Mucosa of descending colon (tissue), 3 donors: ENCODE data around the gene PLSCR4. TPM values are rescaled to one million over a fixed set of nuclear protein-coding genes. Genes with fewer than 3 reads are reported as not detected.
"Not testable (repeated sequence)": the region's sequence is repeated elsewhere in the genome, so short reads cannot be mapped to it uniquely, and the experiment has no call there.

Experiments
- ATAC-seq: fragments of 200-7000 bp; cut with Tn5 transposase; one replicate; pipeline ENCODE4 v1.9.1; 2020; ENCODE audit warnings: mild to moderate bottlenecking, moderate library complexity
- DNase-seq, 3 donors: peaks; one replicate each; pipeline ENCODE4 v3.0.0-alpha.2; 2020
- H3K36me3 ChIP-seq: fragments of 200-600 bp; one replicate; pipeline ENCODE4 v1.8.0; 2021; ENCODE audit warnings: low read depth, mild to moderate bottlenecking
- H3K4me1 ChIP-seq: fragments of 200-600 bp; one replicate; pipeline ENCODE4 v1.8.0; 2021; ENCODE audit warnings: low read depth, mild to moderate bottlenecking
- H3K4me3 ChIP-seq: fragments of 200-600 bp; one replicate; pipeline ENCODE4 v1.8.0; 2021; ENCODE audit warnings: mild to moderate bottlenecking
- H3K9me3 ChIP-seq: fragments of 200-600 bp; one replicate; pipeline ENCODE4 v1.8.0; 2021; ENCODE audit warnings: mild to moderate bottlenecking
- intact Hi-C, 2 donors: fragments of 100-400 bp; cut with DNase I in 1 of 2; cut with micrococcal nuclease in 1 of 2; formaldehyde crosslinking; loops; one replicate each; pipeline versions ENCODE4 v1.11.0 to v1.11.1; 2022; cut with DNase I, micrococcal nuclease
- total RNA-seq, 3 donors: library from RNA; stranded (reverse); fragmentation: NEBNext Ultra II Directional in 2 of 3; extraction: Animal tissue kit (Norgen Biotek cat#: 25700) in 2 of 3; gene quantifications; one replicate each; pipeline versions ENCODE4 v1.2.1 to v1.2.4, GENCODE V29; 2021 to 2023
- TF ChIP-seq, protein P1 (sequence below): fragments of 200-600 bp; IDR thresholded peaks from one replicate; pipeline ENCODE4 v1.8.0; 2022; ENCODE audit warnings: antibody characterized with exemption, mild to moderate bottlenecking
- donor health status: DM: no; HTN: no; CAD: no; lungs with moderate emphysema.
- donor health status: DM: no; HTN: no; CAD: no.
- donor health status: DM: no; HTN: yes; CAD: no.

PLSCR4 gene
- total RNA-seq, 3 donors from 2014 or later, result 45.3 to 72.7 (median 64.0) TPM

DNA sequence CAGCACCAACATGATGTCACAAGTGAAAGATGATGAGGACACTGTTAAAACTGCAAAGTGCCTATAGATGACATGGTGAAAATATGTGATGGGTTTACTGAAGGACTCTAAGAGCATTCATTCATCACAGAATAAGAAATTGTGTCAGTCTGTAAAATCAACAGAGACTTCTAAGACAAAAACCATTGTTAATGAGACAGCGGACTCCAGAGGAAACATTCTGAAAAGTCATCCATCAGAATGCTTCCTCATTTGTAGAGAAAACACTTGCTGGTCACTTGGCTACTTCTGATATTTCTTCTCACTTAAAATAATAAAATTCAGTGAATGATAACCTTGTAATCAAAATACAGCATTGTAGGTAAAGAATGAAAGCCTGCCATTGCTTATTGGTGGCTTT lies 7.3 kb downstream of the PLSCR4 start:
- intact Hi-C loops, result no loop called here
- DNase-seq (no peak), ATAC-seq (no peak)
- TF ChIP-seq, protein P1, sequence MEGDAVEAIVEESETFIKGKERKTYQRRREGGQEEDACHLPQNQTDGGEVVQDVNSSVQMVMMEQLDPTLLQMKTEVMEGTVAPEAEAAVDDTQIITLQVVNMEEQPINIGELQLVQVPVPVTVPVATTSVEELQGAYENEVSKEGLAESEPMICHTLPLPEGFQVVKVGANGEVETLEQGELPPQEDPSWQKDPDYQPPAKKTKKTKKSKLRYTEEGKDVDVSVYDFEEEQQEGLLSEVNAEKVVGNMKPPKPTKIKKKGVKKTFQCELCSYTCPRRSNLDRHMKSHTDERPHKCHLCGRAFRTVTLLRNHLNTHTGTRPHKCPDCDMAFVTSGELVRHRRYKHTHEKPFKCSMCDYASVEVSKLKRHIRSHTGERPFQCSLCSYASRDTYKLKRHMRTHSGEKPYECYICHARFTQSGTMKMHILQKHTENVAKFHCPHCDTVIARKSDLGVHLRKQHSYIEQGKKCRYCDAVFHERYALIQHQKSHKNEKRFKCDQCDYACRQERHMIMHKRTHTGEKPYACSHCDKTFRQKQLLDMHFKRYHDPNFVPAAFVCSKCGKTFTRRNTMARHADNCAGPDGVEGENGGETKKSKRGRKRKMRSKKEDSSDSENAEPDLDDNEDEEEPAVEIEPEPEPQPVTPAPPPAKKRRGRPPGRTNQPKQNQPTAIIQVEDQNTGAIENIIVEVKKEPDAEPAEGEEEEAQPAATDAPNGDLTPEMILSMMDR, result no peak
- Histone ChIP-seq H3K4me3 (no peak overlapping the region), H3K9me3 (no peaks in the 10 kb centered on the region), H3K36me3 (no peaks in the 10 kb centered on the region), H3K4me1 (no peaks in the 10 kb centered on the region)

DNA sequence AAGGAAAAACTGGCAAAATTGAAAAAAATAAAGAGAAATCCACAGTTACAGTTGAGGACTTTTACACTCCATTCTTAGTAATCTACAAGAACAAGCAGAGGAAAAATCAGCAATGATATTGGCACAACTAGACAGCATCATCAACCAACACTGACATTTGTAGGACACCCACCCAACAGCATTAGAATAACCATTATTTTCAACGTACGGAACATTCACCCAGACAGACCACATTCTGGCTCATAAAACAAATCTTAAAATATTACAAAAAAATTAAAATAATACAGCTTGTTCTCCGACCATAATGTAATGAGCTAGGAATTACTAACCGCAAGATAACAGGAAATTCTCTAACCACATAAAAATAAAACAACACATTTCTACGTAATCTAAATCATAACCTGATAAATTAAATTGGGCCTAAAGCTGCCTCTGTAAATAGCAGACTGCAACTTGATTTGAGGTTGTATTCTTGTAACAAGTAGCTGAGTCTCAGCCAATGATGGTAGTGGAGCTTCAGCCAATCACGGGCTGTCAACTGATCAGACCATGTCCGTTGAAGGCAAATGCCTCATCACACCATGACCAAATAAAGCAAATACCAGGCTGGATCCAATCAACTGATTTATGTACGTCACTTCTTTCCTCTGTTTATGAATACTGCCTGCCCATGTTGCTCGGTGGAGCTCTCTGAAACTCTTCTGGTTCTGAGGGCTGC lies 9.2 kb downstream of the PLSCR4 start:
- DNase-seq (no peak), ATAC-seq (no peak)
- Histone ChIP-seq H3K36me3 (no peaks in the 10 kb centered on the region), H3K4me1 (no peaks in the 10 kb centered on the region), H3K9me3 (peaks cover 8% of the 10 kb centered on the region), H3K4me3 (no peak overlapping the region)
- intact Hi-C loops, result no loop called here
- TF ChIP-seq, protein P1, result no peak

DNA sequence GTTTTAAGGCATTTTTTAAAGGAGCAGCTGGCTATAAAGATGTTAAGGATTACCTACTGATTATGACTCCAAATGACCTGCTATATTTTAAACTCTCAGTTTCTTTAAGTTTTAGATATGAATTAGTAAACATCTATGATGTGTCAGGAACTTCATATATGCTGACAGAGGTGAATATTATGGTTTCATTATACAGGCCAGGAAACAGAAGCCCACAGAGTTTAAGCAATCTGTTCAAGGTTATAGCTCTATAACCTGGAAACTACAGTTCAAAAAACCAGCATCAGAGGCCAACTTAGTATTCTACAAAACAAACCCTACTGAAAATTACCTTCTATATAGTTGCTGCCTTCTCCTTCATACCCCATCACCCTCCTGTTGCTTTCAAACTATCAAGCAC lies 17.4 kb downstream of the PLSCR4 start:
- no peak overlapping the region for H3K4me3 ChIP-seq
- peaks cover 5% of the 10 kb centered on the region for H3K4me1 ChIP-seq
- H3K36me3 ChIP-seq, result no peaks in the 10 kb centered on the region
- intact Hi-C loops, result no loop called here
- no peak for ATAC-seq
- H3K9me3 ChIP-seq, result peaks cover 26% of the 10 kb centered on the region
- DNase-seq, result no peak
- TF ChIP-seq, protein P1, result no peak

DNA sequence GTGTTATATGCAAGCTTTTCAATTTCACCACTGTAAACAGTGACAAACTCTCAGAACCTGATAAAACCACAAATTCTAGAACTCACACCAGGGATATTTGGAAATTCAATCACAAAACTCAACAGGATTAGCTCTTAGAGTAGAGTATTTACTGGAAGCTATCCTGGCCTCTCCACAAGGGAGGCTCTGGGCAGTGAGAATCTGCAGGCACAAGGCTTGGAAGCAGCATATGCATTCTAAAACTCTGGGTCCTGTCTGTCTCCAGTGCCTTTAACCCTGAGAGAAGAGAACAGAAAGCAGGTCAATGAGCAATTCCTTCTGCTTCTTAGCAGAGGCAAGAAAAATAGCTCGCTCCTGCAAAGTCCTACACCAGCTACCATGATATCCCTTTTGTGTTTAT lies 23.4 kb downstream of the PLSCR4 start:
- Histone ChIP-seq H3K9me3 (no peaks in the 10 kb centered on the region), H3K4me1 (peaks cover 12% of the 10 kb centered on the region), H3K4me3 (no peak overlapping the region), H3K36me3 (no peaks in the 10 kb centered on the region)
- DNase-seq (no peak), ATAC-seq (no peak)
- TF ChIP-seq, protein P1, result no peak
- intact Hi-C loops, result no loop called here

DNA sequence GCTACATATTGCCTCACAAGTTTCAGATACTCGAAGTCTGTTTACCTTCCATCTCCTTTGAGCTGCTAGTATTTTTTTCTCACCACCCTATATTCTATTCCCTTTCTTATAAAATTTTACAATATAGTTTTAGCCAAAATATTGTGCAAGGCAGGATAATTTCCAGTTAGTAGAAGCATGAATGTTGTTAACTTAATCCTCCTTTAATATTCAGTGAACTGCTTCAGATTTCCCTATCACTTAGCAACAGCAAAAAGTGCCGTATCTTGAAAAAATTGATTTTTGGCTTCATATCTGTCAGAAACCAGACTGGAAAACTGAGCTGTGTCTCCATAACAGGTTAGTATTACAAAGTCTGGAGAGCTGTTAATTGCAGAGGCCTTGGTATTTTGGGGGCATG lies 24.0 kb downstream of the PLSCR4 start:
- TF ChIP-seq, protein P1, result no peak
- Histone ChIP-seq H3K4me1 (peaks cover 15% of the 10 kb centered on the region), H3K9me3 (no peaks in the 10 kb centered on the region), H3K4me3 (no peak overlapping the region), H3K36me3 (no peaks in the 10 kb centered on the region)
- ATAC-seq (no peak), DNase-seq (no peak)
- intact Hi-C loops, result no loop called here

DNA sequence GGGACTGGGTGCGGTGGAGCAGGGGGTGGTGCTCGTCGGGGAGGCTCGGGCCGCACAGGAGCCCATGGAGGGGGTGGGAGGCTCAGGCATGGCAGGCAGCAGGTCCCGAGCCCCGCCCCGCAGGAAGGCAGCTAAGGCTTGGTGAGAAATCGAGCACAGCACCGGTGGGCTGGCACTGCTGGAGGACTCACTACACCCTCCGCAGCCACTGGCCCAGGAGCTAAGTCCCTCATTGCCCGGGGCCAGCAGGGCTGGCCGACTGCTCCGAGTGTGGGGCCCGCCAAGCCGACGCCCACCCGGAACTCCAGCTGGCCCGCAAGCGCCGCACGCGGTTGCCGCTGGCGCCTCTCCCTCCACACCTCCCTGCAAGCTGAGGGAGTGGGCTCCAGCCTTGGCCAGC lies 25.4 kb downstream of the PLSCR4 start:
- intact Hi-C loops, ATAC-seq, H3K36me3 ChIP-seq, H3K9me3 ChIP-seq, H3K4me3 ChIP-seq: not testable (repeated sequence)
- DNase-seq, result peak in 1 of 3 donors; percentile 49
- H3K4me1 ChIP-seq, result peaks cover 30% of the 10 kb centered on the region
